Germinal center (tissue), 1 donor: ENCODE measurements around the gene SH2D3C.
"Not testable (repeated sequence)": the region's sequence is repeated elsewhere in the genome, so short reads cannot be mapped to it uniquely, and the experiment has no call there.

Experiments
- DNase-seq: peaks from one replicate; pipeline ENCODE4 v3.0.0; 2012; ENCODE audit warnings: mixed read lengths, low spot score

The SH2D3C gene

DNA sequence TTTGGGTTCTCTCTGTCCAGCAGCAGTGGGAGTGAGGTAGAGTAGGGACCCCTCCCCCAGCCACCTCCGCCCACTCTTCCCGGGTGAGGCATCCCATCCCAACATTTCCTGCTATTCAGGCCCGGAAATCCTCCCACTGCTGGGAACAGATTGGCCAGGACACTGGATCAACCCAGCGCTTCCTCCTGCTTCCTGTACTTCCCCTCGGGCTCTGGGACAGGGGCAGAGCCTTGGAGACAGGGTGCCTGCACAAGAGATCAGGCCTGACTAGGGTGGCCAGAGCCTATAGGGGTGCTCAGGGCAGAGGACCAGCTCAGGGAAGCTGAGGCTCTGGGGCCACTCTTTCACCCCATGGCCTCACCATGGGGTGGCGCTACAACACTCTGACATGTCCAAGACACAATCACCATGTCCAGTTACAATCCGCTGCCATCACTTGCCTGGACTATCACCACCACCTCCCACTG, 14.5 kb downstream of the SH2D3C start:
- no peak for DNase-seq

DNA sequence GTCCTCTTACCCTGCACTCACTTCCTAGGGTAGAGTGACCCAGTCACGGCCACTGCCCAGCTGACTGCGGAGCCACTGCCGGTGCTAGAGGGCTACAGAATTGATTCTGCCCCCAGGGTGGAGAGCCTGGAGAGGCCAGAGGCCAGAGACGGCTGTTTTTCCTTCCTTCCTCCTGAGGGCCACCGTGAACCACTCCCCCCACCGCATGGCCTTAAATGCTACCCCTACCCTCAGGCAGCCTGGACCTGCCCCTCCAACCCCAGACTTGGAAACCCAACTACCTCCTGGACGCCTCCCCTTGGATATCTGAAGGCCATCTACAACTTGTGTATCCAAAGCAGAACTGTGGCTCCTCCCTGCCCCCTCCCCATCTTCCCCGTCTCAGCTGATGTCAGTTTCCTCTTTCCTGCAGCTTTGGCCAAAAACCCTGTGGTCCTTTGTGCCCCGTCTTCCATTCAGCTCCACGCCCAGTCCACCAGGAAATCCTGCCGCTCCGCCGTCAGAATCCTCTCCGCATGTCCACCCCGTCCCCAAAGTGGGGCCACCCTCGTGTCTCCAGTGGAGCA, 16.3 kb downstream of the SH2D3C start:
- DNase-seq, result no peak

DNA sequence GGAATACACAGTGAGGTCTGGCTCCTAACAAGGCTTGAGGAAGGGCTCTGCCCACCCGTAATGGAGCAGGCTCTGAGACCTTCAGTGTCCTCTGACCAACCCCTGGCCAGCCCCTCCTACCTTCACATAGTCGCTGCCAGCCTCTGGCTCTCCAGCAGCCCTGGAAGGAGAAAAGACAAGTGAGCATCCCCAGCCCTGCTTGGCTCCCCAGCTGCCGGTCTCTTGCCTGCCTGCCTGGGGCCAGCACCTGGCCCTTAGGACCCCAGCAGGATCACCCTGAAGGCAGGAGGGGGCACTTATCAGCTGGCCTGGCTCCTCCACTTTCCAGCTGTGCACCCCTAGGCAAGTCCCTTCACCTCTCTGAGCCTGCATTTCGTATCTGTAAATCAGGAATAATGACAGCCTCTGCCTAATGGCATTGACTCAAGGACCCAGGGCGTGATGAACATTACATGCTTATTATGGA, 16.9 kb downstream of the SH2D3C start:
- no peak for DNase-seq

GRCh38 chr9:127761061-127761460, 17.4 kb downstream of the SH2D3C start:
- no peak for DNase-seq

DNA sequence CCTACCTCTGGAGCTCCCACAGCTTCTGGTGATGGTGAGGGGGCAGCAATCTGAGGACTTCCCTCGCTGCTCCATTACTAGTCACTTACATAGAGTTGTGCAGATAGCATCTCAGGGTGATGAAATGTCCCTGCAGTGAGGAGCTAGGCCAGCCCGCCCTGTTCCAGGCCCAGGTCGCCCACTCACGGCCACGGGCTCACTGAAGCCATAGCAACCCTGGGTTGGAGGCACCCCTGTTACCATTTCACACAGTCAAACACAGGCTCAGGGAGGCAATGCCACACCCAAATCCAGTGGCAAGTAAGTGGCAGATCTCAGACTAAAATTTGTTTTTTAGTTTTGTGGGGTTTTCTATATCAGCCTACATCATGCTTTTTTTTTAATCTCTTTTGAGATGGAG, 19.6 kb downstream of the SH2D3C start:
- no peak for DNase-seq

GRCh38 chr9:127756776-127757175, 21.7 kb downstream of the SH2D3C start:
- not testable (repeated sequence) for DNase-seq

GRCh38 chr9:127756233-127756632, 22.2 kb downstream of the SH2D3C start:
- DNase-seq, result no peak

- DNase-seq, result no peak
Measured at GRCh38 chr9:127755061-127756060, 23.1 kb downstream of the SH2D3C start.

- DNase-seq, result no peak
Measured at GRCh38 chr9:127754099-127755060, 24.1 kb downstream of the SH2D3C start.

- no peak for DNase-seq
Measured at GRCh38 chr9:127753622-127754021, 24.8 kb downstream of the SH2D3C start.

DNA sequence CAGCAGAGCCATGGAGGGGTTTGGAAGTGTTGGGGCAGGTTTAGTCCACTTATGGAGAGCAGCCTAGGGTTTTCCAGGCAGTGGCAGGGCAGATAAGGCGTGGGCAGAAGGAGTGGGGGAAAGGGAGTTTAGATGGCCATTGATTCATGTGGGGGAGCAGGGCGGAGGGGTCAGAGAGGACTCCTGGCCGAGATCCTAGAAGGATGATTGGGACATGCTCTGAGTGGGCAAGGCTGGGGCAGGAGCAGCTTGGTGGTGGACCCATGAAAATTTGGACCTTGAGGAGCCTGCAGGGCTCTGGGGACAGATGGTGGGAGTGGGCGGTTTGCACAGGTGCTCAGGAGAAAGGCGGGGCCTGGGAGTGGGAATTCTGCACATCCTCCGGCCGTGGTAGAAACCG, 25.3 kb downstream of the SH2D3C start:
- DNase-seq, result no peak

- DNase-seq, result no peak
Measured at GRCh38 chr9:127751269-127752054, 27.0 kb downstream of the SH2D3C start.

DNA sequence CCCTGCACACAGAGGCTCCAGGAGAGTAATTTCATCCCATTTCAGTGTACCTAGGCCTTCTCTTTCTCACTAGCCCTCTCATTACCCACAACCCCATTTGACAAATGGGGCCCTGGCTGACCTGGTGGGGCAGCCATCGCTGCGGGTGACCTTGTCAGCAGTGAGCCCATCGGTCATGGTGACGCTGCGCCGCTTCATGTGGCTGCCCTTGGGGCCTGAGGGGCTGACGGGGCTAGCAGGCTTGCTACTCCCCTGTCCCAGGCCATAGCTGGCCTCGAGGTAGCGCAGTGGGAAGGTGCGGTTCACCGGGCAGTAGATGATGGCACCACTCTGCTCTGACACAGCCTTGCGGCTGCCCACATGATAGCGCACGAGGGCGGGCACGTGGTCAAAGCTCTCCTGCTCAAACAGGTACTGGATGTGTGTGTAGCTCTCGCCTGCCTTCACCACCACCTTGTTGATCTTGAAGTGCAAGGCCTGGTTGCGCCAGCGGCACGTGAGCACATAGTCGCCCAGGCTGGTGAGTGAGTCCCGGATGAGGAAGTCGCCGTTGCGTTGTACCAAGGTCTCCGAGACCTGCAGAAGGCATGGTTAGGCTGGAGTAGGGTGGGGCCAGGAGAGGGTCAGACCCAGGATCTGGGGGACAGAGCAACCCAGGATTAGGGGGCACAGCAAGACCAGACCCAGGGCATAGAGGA, 29.2 kb downstream of the SH2D3C start:
- no peak for DNase-seq

DNA sequence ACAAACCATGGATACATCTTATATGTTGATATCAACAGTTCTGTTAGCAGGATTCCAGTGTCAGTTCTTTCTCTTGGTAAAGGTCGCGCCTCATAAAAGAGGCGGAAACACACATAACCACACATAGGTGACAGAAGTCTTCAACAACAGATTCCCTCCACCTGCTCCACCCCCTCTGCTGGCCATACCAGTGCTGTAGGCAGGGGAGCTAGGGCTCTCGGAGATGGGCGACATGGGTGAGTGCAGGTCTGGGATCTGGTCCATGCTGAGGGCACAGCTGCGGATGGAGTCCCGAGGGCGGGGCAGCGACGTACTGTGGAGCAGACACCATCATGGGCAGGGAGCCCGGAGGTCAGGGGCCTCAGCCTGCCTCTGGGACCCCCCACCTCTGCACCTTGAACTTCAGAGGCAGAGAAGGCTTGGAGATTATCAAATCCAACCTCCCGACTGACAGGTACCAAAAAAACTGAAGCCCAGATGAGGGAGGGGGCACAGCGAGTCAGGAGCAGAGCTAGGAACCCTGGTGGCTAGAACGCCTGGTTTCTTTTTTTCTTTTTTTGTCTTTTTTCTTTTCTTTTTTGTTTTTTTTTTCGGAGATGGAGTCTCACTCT, 31.4 kb downstream of the SH2D3C start:
- no peak for DNase-seq

GRCh38 chr9:127744398-127745110, 33.9 kb downstream of the SH2D3C start:
- DNase-seq, result no peak

DNA sequence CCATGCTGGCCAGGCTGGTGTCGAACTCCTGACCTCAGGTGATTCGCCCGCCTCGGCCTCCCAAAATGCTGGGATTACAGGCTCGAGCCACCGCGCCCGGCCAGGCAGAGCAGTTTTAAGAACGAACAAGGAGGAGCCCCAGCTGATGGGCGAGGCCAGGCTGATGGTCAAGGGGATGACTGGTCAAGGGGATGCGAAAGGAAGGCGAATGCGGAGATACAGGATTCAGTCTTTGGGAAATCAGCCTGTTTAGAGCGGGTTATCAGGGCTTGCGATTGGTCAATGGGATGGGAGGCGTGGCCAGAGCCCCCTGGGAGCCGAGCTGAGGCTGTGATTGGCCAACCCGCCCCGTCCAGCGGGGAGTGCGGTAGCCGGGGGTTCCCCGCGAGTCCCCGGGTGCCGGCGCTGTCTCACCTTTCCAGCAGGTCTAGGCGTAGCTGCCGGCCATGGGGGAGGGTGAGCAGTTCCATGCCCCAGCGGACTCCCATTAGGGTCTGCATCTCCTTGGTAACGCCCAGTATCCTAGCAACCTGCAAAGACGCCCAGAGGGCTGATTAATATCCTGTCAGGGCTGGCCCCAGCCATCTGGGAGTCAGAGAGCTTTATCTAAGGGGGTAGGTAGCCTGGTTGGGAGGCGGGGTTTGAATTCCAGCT, 35.9 kb downstream of the SH2D3C start:
- no peak for DNase-seq

DNA sequence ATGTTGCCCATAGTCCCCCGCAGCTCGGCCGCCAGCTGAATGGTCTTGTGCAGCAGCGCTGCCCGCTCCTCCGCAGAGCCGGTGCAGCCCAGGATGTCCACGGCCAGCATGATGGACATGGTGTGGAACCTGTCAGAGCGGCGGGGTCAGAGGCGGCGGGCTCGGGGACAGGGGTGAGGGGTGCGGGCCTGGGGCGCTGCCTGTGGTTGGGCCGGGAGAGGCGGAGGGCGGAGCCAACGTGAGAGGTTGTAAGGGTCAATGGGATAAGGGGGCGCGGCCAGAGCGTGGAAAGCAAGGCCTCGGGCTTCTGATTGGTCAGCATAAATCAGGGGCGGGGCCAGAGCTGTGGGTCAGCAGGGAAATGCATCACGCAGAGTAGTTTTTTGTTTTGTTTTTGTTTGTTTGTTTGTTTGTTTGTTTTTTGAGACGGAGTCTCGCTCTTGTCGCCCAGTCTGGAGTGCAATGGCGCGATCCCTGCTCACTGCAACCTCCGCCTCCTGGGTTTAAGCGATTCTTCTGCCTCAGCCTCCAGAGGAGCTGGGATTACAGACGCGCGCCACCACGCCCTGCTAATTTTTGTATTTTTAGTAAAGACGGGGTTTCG, 36.5 kb downstream of the SH2D3C start:
- DNase-seq, result no peak

GRCh38 chr9:127739614-127740330, 38.7 kb downstream of the SH2D3C start:
- no peak for DNase-seq
